ENCODE data around the gene ZNF630. TPM values are rescaled to one million over a fixed set of nuclear protein-coding genes. Genes with fewer than 3 reads are reported as not detected.

ZNF630 gene
- polyA plus RNA-seq, 1 of the 3 experiments (the other 2 are of a cell fraction), result 0.61 TPM

DNA sequence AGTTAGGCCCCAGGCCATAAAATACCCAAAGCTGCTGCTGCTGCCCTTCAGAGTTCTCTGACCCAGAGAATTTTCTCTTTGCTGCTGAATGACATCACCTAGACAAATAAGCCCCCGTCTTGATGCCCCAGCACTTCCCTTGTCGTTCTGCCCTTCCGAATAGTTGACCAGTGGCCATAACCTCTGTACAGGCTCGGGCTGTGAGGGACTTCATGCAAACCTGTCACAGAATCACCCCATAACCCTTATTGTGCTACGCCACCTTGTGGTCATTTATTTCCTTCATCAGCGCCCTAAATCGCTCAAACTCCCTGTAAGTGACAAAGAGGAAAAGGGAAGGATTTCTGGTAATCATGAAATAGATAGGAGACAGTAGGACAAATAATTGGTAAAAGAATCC is 45.9 kb downstream of the ZNF630 start (continued):
- TF ChIP-seq, protein P1, sequence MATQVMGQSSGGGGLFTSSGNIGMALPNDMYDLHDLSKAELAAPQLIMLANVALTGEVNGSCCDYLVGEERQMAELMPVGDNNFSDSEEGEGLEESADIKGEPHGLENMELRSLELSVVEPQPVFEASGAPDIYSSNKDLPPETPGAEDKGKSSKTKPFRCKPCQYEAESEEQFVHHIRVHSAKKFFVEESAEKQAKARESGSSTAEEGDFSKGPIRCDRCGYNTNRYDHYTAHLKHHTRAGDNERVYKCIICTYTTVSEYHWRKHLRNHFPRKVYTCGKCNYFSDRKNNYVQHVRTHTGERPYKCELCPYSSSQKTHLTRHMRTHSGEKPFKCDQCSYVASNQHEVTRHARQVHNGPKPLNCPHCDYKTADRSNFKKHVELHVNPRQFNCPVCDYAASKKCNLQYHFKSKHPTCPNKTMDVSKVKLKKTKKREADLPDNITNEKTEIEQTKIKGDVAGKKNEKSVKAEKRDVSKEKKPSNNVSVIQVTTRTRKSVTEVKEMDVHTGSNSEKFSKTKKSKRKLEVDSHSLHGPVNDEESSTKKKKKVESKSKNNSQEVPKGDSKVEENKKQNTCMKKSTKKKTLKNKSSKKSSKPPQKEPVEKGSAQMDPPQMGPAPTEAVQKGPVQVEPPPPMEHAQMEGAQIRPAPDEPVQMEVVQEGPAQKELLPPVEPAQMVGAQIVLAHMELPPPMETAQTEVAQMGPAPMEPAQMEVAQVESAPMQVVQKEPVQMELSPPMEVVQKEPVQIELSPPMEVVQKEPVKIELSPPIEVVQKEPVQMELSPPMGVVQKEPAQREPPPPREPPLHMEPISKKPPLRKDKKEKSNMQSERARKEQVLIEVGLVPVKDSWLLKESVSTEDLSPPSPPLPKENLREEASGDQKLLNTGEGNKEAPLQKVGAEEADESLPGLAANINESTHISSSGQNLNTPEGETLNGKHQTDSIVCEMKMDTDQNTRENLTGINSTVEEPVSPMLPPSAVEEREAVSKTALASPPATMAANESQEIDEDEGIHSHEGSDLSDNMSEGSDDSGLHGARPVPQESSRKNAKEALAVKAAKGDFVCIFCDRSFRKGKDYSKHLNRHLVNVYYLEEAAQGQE (IDR thresholded peaks at IDR 0.05; ENCODE audit: low read depth, low read length), result no peak
- TF ChIP-seq, protein P2, sequence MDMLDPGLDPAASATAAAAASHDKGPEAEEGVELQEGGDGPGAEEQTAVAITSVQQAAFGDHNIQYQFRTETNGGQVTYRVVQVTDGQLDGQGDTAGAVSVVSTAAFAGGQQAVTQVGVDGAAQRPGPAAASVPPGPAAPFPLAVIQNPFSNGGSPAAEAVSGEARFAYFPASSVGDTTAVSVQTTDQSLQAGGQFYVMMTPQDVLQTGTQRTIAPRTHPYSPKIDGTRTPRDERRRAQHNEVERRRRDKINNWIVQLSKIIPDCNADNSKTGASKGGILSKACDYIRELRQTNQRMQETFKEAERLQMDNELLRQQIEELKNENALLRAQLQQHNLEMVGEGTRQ (IDR thresholded peaks at IDR 0.05; ENCODE audit: borderline replicate concordance, low read depth, low read length), result no peak
- TF ChIP-seq, protein P3, sequence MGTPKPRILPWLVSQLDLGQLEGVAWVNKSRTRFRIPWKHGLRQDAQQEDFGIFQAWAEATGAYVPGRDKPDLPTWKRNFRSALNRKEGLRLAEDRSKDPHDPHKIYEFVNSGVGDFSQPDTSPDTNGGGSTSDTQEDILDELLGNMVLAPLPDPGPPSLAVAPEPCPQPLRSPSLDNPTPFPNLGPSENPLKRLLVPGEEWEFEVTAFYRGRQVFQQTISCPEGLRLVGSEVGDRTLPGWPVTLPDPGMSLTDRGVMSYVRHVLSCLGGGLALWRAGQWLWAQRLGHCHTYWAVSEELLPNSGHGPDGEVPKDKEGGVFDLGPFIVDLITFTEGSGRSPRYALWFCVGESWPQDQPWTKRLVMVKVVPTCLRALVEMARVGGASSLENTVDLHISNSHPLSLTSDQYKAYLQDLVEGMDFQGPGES (IDR thresholded peaks at IDR 0.05; ENCODE audit: low read depth, low read length), result no peak
- no peak for TF ChIP-seq RFX5 (IDR thresholded peaks at IDR 0.05; ENCODE audit: low read length)
- TF ChIP-seq POLR2AphosphoS5 (IDR thresholded peaks at IDR 0.05; ENCODE audit: low read depth, low read length), result no peak
- peak; percentile 54 for TF ChIP-seq SMC3 (IDR thresholded peaks at IDR 0.05; ENCODE audit: low read depth, low read length)
- TF ChIP-seq EZH2phosphoT487 (IDR thresholded peaks at IDR 0.05; ENCODE audit: borderline replicate concordance, low read depth), result no peak
- no peak for TF ChIP-seq MEF2A (IDR thresholded peaks at IDR 0.05; ENCODE audit: borderline replicate concordance, low read depth)

DNA sequence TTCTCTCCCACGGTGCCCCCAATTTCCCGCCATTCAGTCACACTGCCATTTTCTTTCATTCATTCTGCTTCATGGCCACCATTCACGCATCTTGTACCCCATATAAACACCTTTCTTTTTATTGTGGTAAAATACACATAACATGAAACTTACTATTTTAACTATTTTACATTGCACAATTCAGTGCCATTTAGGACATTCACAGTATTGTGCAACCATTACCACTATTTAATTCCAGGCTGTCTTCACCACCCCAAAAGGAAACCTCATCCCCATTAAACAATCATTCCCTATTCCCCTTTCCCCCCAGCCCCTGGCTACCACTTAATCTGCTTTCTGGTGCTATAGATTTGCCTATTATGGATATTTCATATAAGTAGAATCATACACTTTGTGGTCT is 48.7 kb downstream of the ZNF630 start:
- Histone ChIP-seq H2AFZ (ENCODE audit: low read depth) (no peak overlapping the region), H3K79me2 (ENCODE audit: insufficient read depth) (no peaks in the 10 kb centered on the region), H3K9me3 (no peaks in the 10 kb centered on the region), H4K20me1 (ENCODE audit: insufficient read depth) (no peaks in the 10 kb centered on the region), H3K4me1 (ENCODE audit: control insufficient read depth in 1 of 2, insufficient read depth in 2 of 2, low read depth in 1 of 2, low read length in 1 of 2) (peaks cover 0 to 5% of the 10 kb centered on the region in 2 experiments; a peak in 2 of 4 replicates), H3K4me3 (ENCODE audit: low read depth in 2 of 2, low read length in 1 of 2) (no peak overlapping the region), H3K27me3 (ENCODE audit: insufficient read depth) (no peaks in the 10 kb centered on the region), H3K4me2 (no peak overlapping the region), H3K9ac (no peak overlapping the region), H3K36me3 (replicated peaks in 1 of 2; ENCODE audit: control insufficient read depth in 1 of 2, insufficient read depth in 2 of 2, low read length in 1 of 2) (no peaks in the 10 kb centered on the region), H3K9me2 (no peaks in the 10 kb centered on the region), H3F3A (replicated peaks; ENCODE audit: insufficient read depth) (no peaks in the 10 kb centered on the region), H3K27ac (ENCODE audit: low read depth in 2 of 2, low read length in 1 of 2) (no peak overlapping the region)
- ChIA-PET CTCF (interaction anchor here (1.6 kb wide), 1 partner anchor 190 kb away, joined by 5 read pairs; no protein-coding TSS in a partner anchor), POLR2A (no interaction called here)
- WGBS (ENCODE audit: low lambda C conversion rate), result 56% methylated on average over 3 of the region's 3 CpGs
- DNase-seq, result no peak
- TF ChIP-seq MXI1 (IDR thresholded peaks at IDR 0.05; ENCODE audit: low read depth, low read length) (no peak), RXRA (IDR thresholded peaks at IDR 0.05; ENCODE audit: borderline replicate concordance, low read depth) (no peak), GABPA (IDR thresholded peaks at IDR 0.05; ENCODE audit: low read depth) (no peak), FOXJ3 (CRISPR knock-in tag; IDR thresholded peaks at IDR 0.05) (no peak)
- TF ChIP-seq, protein P2 (IDR thresholded peaks at IDR 0.05; ENCODE audit: borderline replicate concordance, low read depth, low read length), result no peak
- TF ChIP-seq, protein P4, sequence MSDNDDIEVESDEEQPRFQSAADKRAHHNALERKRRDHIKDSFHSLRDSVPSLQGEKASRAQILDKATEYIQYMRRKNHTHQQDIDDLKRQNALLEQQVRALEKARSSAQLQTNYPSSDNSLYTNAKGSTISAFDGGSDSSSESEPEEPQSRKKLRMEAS (IDR thresholded peaks at IDR 0.05; ENCODE audit: low read depth), result no peak
- TF ChIP-seq, protein P5, sequence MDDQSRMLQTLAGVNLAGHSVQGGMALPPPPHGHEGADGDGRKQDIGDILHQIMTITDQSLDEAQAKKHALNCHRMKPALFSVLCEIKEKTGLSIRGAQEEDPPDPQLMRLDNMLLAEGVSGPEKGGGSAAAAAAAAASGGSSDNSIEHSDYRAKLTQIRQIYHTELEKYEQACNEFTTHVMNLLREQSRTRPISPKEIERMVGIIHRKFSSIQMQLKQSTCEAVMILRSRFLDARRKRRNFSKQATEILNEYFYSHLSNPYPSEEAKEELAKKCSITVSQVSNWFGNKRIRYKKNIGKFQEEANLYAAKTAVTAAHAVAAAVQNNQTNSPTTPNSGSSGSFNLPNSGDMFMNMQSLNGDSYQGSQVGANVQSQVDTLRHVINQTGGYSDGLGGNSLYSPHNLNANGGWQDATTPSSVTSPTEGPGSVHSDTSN (IDR thresholded peaks at IDR 0.05), result no peak
- TF ChIP-seq, protein P6, sequence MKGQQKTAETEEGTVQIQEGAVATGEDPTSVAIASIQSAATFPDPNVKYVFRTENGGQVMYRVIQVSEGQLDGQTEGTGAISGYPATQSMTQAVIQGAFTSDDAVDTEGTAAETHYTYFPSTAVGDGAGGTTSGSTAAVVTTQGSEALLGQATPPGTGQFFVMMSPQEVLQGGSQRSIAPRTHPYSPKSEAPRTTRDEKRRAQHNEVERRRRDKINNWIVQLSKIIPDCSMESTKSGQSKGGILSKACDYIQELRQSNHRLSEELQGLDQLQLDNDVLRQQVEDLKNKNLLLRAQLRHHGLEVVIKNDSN (IDR thresholded peaks at IDR 0.05; ENCODE audit: borderline replicate concordance, low read depth), result no peak
- TF ChIP-seq, protein P1 (IDR thresholded peaks at IDR 0.05; ENCODE audit: low read depth, low read length), result no peak
- TF ChIP-seq, protein P3 (IDR thresholded peaks at IDR 0.05; ENCODE audit: low read depth, low read length), result no peak
